ENCODE data around the gene RPS14. TPM values are rescaled to one million over a fixed set of nuclear protein-coding genes. Genes with fewer than 3 reads are reported as not detected.
A peak's percentile ranks its signal among the peaks of the same experiment; 100 is the strongest.

Gene RPS14
- total and polyA plus RNA-seq, 2 of the 4 experiments (the other 2 are of a cell fraction): 6,296 to 7,310 TPM

GRCh38 chr5:150460781-150461180 is 11.2 kb upstream of the RPS14 start:
- no peaks in the 10 kb centered on the region; the same call in 1 of the 2 replicates for H3K9me1 ChIP-seq (ENCODE audit: insufficient read depth, low read length)
- no peak overlapping the region for H3K4me3 ChIP-seq (ENCODE audit: insufficient read depth, low read depth, low read length)
- peak overlapping the region; percentile 38; the same call in 1 of the 2 replicates for H4K5ac ChIP-seq (ENCODE audit: low read depth, low read length)
- no peak overlapping the region for H2BK5ac ChIP-seq (ENCODE audit: low read depth, low read length, poor library complexity, severe bottlenecking)
- dilution Hi-C loops (cut with HindIII; ENCODE audit: low sequenced_read_pairs, unreplicated experiment): no loop called here
- H3K4ac ChIP-seq (ENCODE audit: low read depth, low read length): peak overlapping the region; percentile 69
- peak overlapping the region; percentile 65 for H2AFZ ChIP-seq (replicated peaks; ENCODE audit: low read length, poor library complexity)
- no peaks in the 10 kb centered on the region for H3K9me3 ChIP-seq (ENCODE audit: control insufficient read depth, insufficient read depth, low read length)
- no peaks in the 10 kb centered on the region for H4K20me1 ChIP-seq (ENCODE audit: insufficient read depth, low read length)
- H3K4me1 ChIP-seq (ENCODE audit: control insufficient read depth, insufficient read depth, low read length): peaks cover 7% of the 10 kb centered on the region
- H2BK120ac ChIP-seq (ENCODE audit: low read depth, low read length): peak overlapping the region; percentile 52
- no peak overlapping the region for H3K9ac ChIP-seq (ENCODE audit: low read depth, low read length)
- no CpG with 5 or more reads among the region's 2 CpGs for WGBS, 2 experiments (ENCODE audit: extremely low coverage in 2 of 2, insufficient read length in 1 of 2)
- intact Hi-C loops (cut with micrococcal nuclease): no loop called here
- H3K27ac ChIP-seq (ENCODE audit: insufficient read depth, low read length): no peak overlapping the region
- peak overlapping the region; percentile 48; the same call in 1 of the 3 replicates for H2BK15ac ChIP-seq (ENCODE audit: low read depth, low read length)
- H4K91ac ChIP-seq (ENCODE audit: insufficient read depth, low read depth, low read length): peak overlapping the region; percentile 74
- H2BK20ac ChIP-seq (ENCODE audit: low read depth, low read length): peak overlapping the region; percentile 21; the same call in 1 of the 2 replicates
- peak overlapping the region; percentile 33 for H2AK9ac ChIP-seq (replicated peaks; ENCODE audit: low read depth, low read length, poor library complexity)
- no TSS peak for BruUV-seq (replicated peaks)
- H3K18ac ChIP-seq (ENCODE audit: low read depth, low read length): 0 out of 2 replicates have a peak overlapping the region, but pooled peaks have one; percentile 60
- no peak for ATAC-seq (ENCODE audit: low read depth)
- H2AK5ac ChIP-seq (ENCODE audit: low read depth, low read length): peak overlapping the region; percentile 94
- H3K79me1 ChIP-seq (ENCODE audit: low read depth in 1 of 2, low read length in 2 of 2): 0 out of 4 replicates have a peak, but pooled peaks cover 0 to 6% of the 10 kb centered on the region in 2 experiments
- H3K14ac ChIP-seq (replicated peaks; ENCODE audit: low read depth, low read length): 0 out of 2 replicates have a peak overlapping the region, but pooled peaks have one; percentile 40
- in situ Hi-C loops (cut with MboI; ENCODE audit: low sequenced_read_pairs): loop anchor here (5.0 to 10.0 kb wide), 3 partner anchors 62 to 384 kb away; partner anchors contain the start of gene IRGM
- TF ChIP-seq RCOR1 (IDR thresholded peaks at IDR 0.05; ENCODE audit: insufficient replicate concordance, low read length) (no peak), CHD1 (IDR thresholded peaks at IDR 0.05; ENCODE audit: low read depth, low read length) (no peak), CEBPB (IDR thresholded peaks at IDR 0.05; ENCODE audit: low read depth, low read length) (no peak)
- ChIA-PET CTCF (no interaction called here), POLR2A (ENCODE audit: unreplicated experiment) (no interaction called here)
- no peaks in the 10 kb centered on the region for H3K27me3 ChIP-seq (ENCODE audit: control insufficient read depth, insufficient read depth, low read length)
- no peak for DNase-seq
- no peak overlapping the region; a peak in 1 of 4 replicates for H4K8ac ChIP-seq (ENCODE audit: low read depth in 2 of 2, low read length in 2 of 2)
- no peak overlapping the region for H3K4me2 ChIP-seq (ENCODE audit: low read depth, low read length)
- no peaks in the 10 kb centered on the region for H3K36me3 ChIP-seq (ENCODE audit: control insufficient read depth, insufficient read depth, low read length)
- peak overlapping the region; percentile 26; the same call in 1 of the 2 replicates for H3K23ac ChIP-seq (ENCODE audit: low read depth, low read length)
- H3K56ac ChIP-seq (ENCODE audit: extremely low read depth, insufficient read depth, low read length): no peak overlapping the region
